Cardiac septum (tissue), 1 donor: ENCODE results near the gene NAB1. TPM values are rescaled to one million over a fixed set of nuclear protein-coding genes. Genes with fewer than 3 reads are reported as not detected.

Experiments used
- DNase-seq: peaks from one replicate; pipeline ENCODE4 v3.0.0-alpha.2; 2020; ENCODE audit warnings: low spot score
- intact Hi-C: fragments of 100-400 bp; cut with DNase I; formaldehyde crosslinking; loops from one replicate; pipeline ENCODE4 v1.14.0; 2022
- total RNA-seq: library from RNA; stranded (reverse); fragmentation: NEBNext Ultra II Directional; extraction: Animal tissue kit (Norgen Biotek cat#: 25700); gene quantifications from one replicate; pipeline ENCODE4 v1.2.1, GENCODE V29; 2021
- donor health status: DM: no; HTN: no; CAD: no.

Gene NAB1
- total RNA-seq, 1 donor from 2014 or later = 35.4 TPM

GRCh38 chr2:190736355-190736754, 87.5 kb downstream of the NAB1 start:
- intact Hi-C loops = no loop called here
- no peak for DNase-seq

- intact Hi-C loops = no loop called here
- DNase-seq = no peak
Measured at GRCh38 chr2:190740449-190740848, 91.6 kb downstream of the NAB1 start.

Other genes with a start within 250 kb of the NAB1 start
- gene MFSD6, start 240.7 kb upstream of the NAB1 start, total RNA-seq = 14.4 TPM
- gene NEMP2, start 114.4 kb upstream of the NAB1 start, total RNA-seq = 3.6 TPM
- 80.2 TPM for gene GLS, start 231.7 kb downstream of the NAB1 start, total RNA-seq